ENCODE data around the gene MMP25. TPM values are rescaled to one million over a fixed set of nuclear protein-coding genes. Genes with fewer than 3 reads are reported as not detected.

Gene MMP25
- total RNA-seq, 1 experiment from 2014 or later, result 49.0 TPM

GRCh38 chr16:3017794-3018506 lies 28.4 kb upstream of the MMP25 start, which contains the start of gene CLDN6 (continued):
- TF ChIP-seq, protein P1, sequence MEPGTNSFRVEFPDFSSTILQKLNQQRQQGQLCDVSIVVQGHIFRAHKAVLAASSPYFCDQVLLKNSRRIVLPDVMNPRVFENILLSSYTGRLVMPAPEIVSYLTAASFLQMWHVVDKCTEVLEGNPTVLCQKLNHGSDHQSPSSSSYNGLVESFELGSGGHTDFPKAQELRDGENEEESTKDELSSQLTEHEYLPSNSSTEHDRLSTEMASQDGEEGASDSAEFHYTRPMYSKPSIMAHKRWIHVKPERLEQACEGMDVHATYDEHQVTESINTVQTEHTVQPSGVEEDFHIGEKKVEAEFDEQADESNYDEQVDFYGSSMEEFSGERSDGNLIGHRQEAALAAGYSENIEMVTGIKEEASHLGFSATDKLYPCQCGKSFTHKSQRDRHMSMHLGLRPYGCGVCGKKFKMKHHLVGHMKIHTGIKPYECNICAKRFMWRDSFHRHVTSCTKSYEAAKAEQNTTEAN (CRISPR knock-in tag; IDR thresholded peaks at IDR 0.05), result no peak
- TF ChIP-seq, protein P2, sequence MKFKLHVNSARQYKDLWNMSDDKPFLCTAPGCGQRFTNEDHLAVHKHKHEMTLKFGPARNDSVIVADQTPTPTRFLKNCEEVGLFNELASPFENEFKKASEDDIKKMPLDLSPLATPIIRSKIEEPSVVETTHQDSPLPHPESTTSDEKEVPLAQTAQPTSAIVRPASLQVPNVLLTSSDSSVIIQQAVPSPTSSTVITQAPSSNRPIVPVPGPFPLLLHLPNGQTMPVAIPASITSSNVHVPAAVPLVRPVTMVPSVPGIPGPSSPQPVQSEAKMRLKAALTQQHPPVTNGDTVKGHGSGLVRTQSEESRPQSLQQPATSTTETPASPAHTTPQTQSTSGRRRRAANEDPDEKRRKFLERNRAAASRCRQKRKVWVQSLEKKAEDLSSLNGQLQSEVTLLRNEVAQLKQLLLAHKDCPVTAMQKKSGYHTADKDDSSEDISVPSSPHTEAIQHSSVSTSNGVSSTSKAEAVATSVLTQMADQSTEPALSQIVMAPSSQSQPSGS (CRISPR knock-in tag; IDR thresholded peaks at IDR 0.05; ENCODE audit: borderline replicate concordance, low read depth), result peak; percentile 60; the same call in 1 of the 2 replicates
- TF ChIP-seq STAT6 (CRISPR knock-in tag; conservative IDR thresholded peaks at IDR 0.05; ENCODE audit: low read depth), result 0 out of 2 replicates have a peak, but pooled peaks have one; percentile 80
- TF ChIP-seq EMX1 (CRISPR knock-in tag; IDR thresholded peaks at IDR 0.05), result no peak
- no peak for TF ChIP-seq FOXJ3 (CRISPR knock-in tag; IDR thresholded peaks at IDR 0.05; ENCODE audit: borderline replicate concordance)
- TF ChIP-seq NFATC4 (CRISPR knock-in tag; IDR thresholded peaks at IDR 0.05), result no peak
- TF ChIP-seq SMAD4 (CRISPR knock-in tag; IDR thresholded peaks at IDR 0.05), result no peak
- TF ChIP-seq E2F1 (CRISPR knock-in tag; IDR thresholded peaks at IDR 0.05), result no peak
- no peak for TF ChIP-seq HMGA2 (CRISPR knock-in tag; IDR thresholded peaks at IDR 0.05)
- peak; percentile 12; the same call in 1 of the 2 replicates for TF ChIP-seq ZNF416 (CRISPR knock-in tag; IDR thresholded peaks at IDR 0.05)
- TF ChIP-seq ZNF263 (CRISPR knock-in tag; IDR thresholded peaks at IDR 0.05; ENCODE audit: low read depth), result peak; percentile 25; the same call in 1 of the 2 replicates

- peak overlapping the region; percentile 86 for H3K4me3 Mint-ChIP-seq
- POLR2A ChIA-PET, result interaction anchor here (0.6 to 17.1 kb wide), 12 partner anchors 10 to 89 kb away, joined by 3 to 502 read pairs (median 6); partner anchors contain the start of genes CLDN9 and ZSCAN10
Observed at GRCh38 chr16:3019594-3020246, 26.6 kb upstream of the MMP25 start.

More at GRCh38 chr16:3019594-3020246, 26.6 kb upstream of the MMP25 start:
- H3K27ac Mint-ChIP-seq, result peak overlapping the region; percentile 98
- peaks cover 2% of the 10 kb centered on the region; the same call in 1 of the 2 replicates for H3K27me3 Mint-ChIP-seq (ENCODE audit: low read depth)
- H3K36me3 Mint-ChIP-seq, result peaks cover 23% of the 10 kb centered on the region
- DNase-seq (ENCODE audit: low spot score) (no peak), ATAC-seq (no peak)
- H3K4me1 Mint-ChIP-seq, result peaks cover 59% of the 10 kb centered on the region
- CTCF ChIA-PET, result interaction anchor here (0.7 to 8.6 kb wide), 16 partner anchors 12 to 146 kb away, joined by 3 to 360 read pairs (median 4); partner anchors contain the start of genes CLDN9, FLYWCH1, KREMEN2 and ZSCAN10
- no peaks in the 10 kb centered on the region for H3K9me3 Mint-ChIP-seq
- TF ChIP-seq E2F1 (CRISPR knock-in tag; IDR thresholded peaks at IDR 0.05), result no peak
- TF ChIP-seq HMGA2 (CRISPR knock-in tag; IDR thresholded peaks at IDR 0.05), result peak; percentile 5; the same call in 1 of the 2 replicates

Data from WTC11 (cell line).